ENCODE measurements around the gene POLG. TPM values are rescaled to one million over a fixed set of nuclear protein-coding genes. Genes with fewer than 3 reads are reported as not detected.
"Not testable (repeated sequence)": the region's sequence is repeated elsewhere in the genome, so short reads cannot be mapped to it uniquely, and the experiment has no call there.

The POLG gene
- total RNA-seq, 1 experiment from 2014 or later: 19.5 TPM

GRCh38 chr15:89282631-89283030, 52.0 kb downstream of the POLG start:
- no peak for DNase-seq (ENCODE audit: low spot score)

- DNase-seq (ENCODE audit: low spot score): no peak
Observed at GRCh38 chr15:89278307-89278706, 56.3 kb downstream of the POLG start.

DNA sequence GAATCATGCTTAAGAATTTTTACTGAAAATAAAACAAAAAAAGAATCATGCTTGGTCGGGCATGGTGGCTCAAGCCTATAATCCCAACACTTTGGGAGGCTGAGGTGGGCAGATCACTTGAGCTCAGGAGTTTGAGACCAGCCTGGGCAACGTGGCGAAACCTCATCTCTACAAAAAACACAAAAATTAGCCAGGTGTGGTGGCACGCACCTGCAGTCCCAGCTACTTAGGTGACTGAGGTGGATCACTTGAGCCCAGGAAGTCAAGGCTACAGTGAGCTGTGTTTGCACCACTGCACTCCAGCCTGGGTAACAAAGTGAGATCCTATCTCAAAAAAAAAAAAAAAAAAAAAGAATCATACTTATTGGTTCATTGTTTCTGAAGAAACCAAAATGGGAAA, 57.3 kb downstream of the POLG start:
- not testable (repeated sequence) for DNase-seq (ENCODE audit: low spot score)

Other genes with a start within 250 kb of the POLG start
- gene ABHD2, start 246.4 kb downstream of the POLG start, total RNA-seq (2014; rRNA removed; shearing (Covaris generic)): 15.2 and 19.0 TPM in 2 replicates
- gene RLBP1, start 113.2 kb downstream of the POLG start, total RNA-seq (2014; rRNA removed; shearing (Covaris generic)): not detected in 2 replicates
- gene FANCI, start 90.8 kb downstream of the POLG start, total RNA-seq (2014; rRNA removed; shearing (Covaris generic)): 61.2 and 61.9 TPM in 2 replicates
- not detected in 2 replicates for gene RHCG, start 161.8 kb upstream of the POLG start, total RNA-seq (2014; rRNA removed; shearing (Covaris generic))
- gene TICRR, start 240.6 kb upstream of the POLG start, total RNA-seq (2014; rRNA removed; shearing (Covaris generic)): 5.1 and 5.3 TPM in 2 replicates

Data from H4 (cell line).